K562 (cell line): ENCODE results near the gene SBNO1. TPM values are rescaled to one million over a fixed set of nuclear protein-coding genes. Genes with fewer than 3 reads are reported as not detected.

Source experiments
- ATAC-seq: fragments of 200-7000 bp; cut with Tn5 transposase; 3 replicates; pipeline ENCODE4 v1.9.1; 2020; ENCODE audit warnings: moderate library complexity
- BruUV-seq: library from RNA; stranded (reverse); fragments of 400-500 nt; replicated peaks from 2 replicates; lab custom pipeline; 2021; lab: Mats Ljungman, UMichigan
- CTCF ChIA-PET: fragments of 300-600 bp; formaldehyde crosslinking; extraction: SDS; loops from one replicate; lab custom pipeline; 2021; ENCODE audit warnings: low intra/inter-chr PET ratio; lab: Yijun Ruan, JAX
- POLR2A ChIA-PET: fragments of 300-600, 350-650 bp; sonication (Branson Sonifier 250); formaldehyde crosslinking; extraction: SDS; loops from one replicate; lab custom pipeline; 2021; ENCODE audit warnings: antibody characterized with exemption, inconsistent platforms; lab: Yijun Ruan, JAX
- DNase-seq, 4 experiments: peaks; one replicate each; pipeline versions ENCODE4 v3.0.0 to v3.0.0-alpha.2; 2011 to 2018; ENCODE audit warnings: low spot score in 3 of 4, mixed read lengths in 3 of 4; ENCODE audit errors: extremely low read depth in 1 of 4
- FAIRE-seq: peaks from 2 replicates; lab custom pipeline; 2011; peaks lifted over from hg19 to GRCh38; lab: Jason Lieb, UNC
- H2AFZ ChIP-seq: 2 replicates; pipeline ENCODE4 v1.6.0; 2011; ENCODE audit warnings: low read depth, low read length, control low read depth, inconsistent platforms
- H3K27ac ChIP-seq: fragments of 200-600 bp; 3 replicates; pipeline ENCODE4 v1.8.0; 2011; ENCODE audit warnings: low read depth, mild to moderate bottlenecking, control low read depth, inconsistent platforms, low read length, moderate library complexity, mixed read lengths; ENCODE audit errors: extremely low read depth
- H3K27me3 ChIP-seq, 2 experiments: fragments of 300-600 bp in 1 of 2; 2 replicates in 1 of 2; 3 replicates in 1 of 2; pipeline versions ENCODE4 v1.6.0 to v1.8.0; 2011; ENCODE audit warnings: inconsistent platforms in 2 of 2, low read length in 2 of 2, mild to moderate bottlenecking in 1 of 2, mixed read lengths in 1 of 2, moderate library complexity in 1 of 2; ENCODE audit not compliant: control insufficient read depth in 2 of 2, insufficient read depth in 2 of 2
- H3K36me3 ChIP-seq: fragments of 300-600 bp; 3 replicates; pipeline ENCODE4 v1.8.0; 2011; ENCODE audit warnings: mild to moderate bottlenecking, low read length, inconsistent platforms; ENCODE audit not compliant: control insufficient read depth, insufficient read depth
- H3K4me1 ChIP-seq, 2 experiments: fragments of 200-600 bp in 1 of 2; replicated peaks in 1 of 2; 2 replicates in 1 of 2; 3 replicates in 1 of 2; pipeline versions ENCODE4 v1.5.1 to v1.8.0; 2011; ENCODE audit warnings: inconsistent platforms in 2 of 2, low read length in 2 of 2, mild to moderate bottlenecking in 1 of 2, mixed read lengths in 1 of 2, moderate library complexity in 1 of 2; ENCODE audit not compliant: control insufficient read depth in 2 of 2, insufficient read depth in 2 of 2
- H3K4me2 ChIP-seq: 2 replicates; pipeline ENCODE4 v1.6.1; 2011; ENCODE audit warnings: low read length, control low read depth, inconsistent platforms, mixed read lengths; ENCODE audit not compliant: insufficient read depth
- H3K4me3 ChIP-seq: fragments of 200-600 bp; sonication (generic), shearing (Covaris generic); 2 replicates; pipeline ENCODE4 v1.5.1; 2016; ENCODE audit warnings: control low read depth, inconsistent platforms
- H3K79me2 ChIP-seq: fragments of 200-600 bp; 3 replicates; pipeline ENCODE4 v1.8.0; 2011; ENCODE audit warnings: low read length, inconsistent platforms; ENCODE audit not compliant: control insufficient read depth, insufficient read depth
- H3K9ac ChIP-seq, 2 experiments: 2 replicates each; pipeline versions ENCODE4 v1.6.0 to v1.6.1; 2011; ENCODE audit warnings: low read depth in 2 of 2, low read length in 2 of 2, control low read depth in 1 of 2, inconsistent platforms in 1 of 2, mild to moderate bottlenecking in 1 of 2, mixed read lengths in 1 of 2; ENCODE audit not compliant: insufficient read depth in 1 of 2
- H3K9me1 ChIP-seq: one replicate; pipeline ENCODE4 v1.6.0; 2011; ENCODE audit warnings: inconsistent platforms, mild to moderate bottlenecking, low read length, moderate library complexity; ENCODE audit not compliant: control insufficient read depth, insufficient read depth
- H3K9me3 ChIP-seq: replicated peaks from 2 replicates; pipeline ENCODE4 v1.5.1; 2011; ENCODE audit warnings: low read depth, low read length, inconsistent platforms; ENCODE audit not compliant: control insufficient read depth, insufficient read depth
- H4K20me1 ChIP-seq: replicated peaks from 2 replicates; pipeline ENCODE4 v1.6.1; 2011; ENCODE audit warnings: low read length, inconsistent platforms, mixed read lengths; ENCODE audit not compliant: control insufficient read depth, insufficient read depth
- BRD9 ChIP-seq: fragments of 450-650 bp; IDR thresholded peaks from 2 replicates; pipeline ENCODE4 v1.6.1; 2018; ENCODE audit warnings: low read depth; ENCODE audit not compliant: partially characterized antibody
- HMGN3 ChIP-seq: IDR thresholded peaks from 2 replicates; pipeline ENCODE4 v1.6.1; 2011; ENCODE audit warnings: borderline replicate concordance, low read depth, mild to moderate bottlenecking, mixed read lengths, low read length; ENCODE audit not compliant: insufficient read length; ENCODE audit errors: extremely low read depth
- L3MBTL2 ChIP-seq: fragments of 450-650 bp; IDR thresholded peaks from 2 replicates; pipeline ENCODE4 v1.6.1; 2016; ENCODE audit warnings: mild to moderate bottlenecking, moderate library complexity
- RBM15 ChIP-seq: fragments of 200-400 bp; formaldehyde crosslinking; IDR thresholded peaks from 2 replicates; pipeline ENCODE4 v1.6.1; 2018; ENCODE audit warnings: mild to moderate bottlenecking, low read length, moderate library complexity; ENCODE audit not compliant: insufficient read depth
- SP2 ChIP-seq: IDR thresholded peaks from 2 replicates; pipeline ENCODE4 v1.6.1; 2011; ENCODE audit warnings: mild to moderate bottlenecking, low read depth, low read length, moderate library complexity; ENCODE audit not compliant: poor library complexity, severe bottlenecking; ENCODE audit errors: extremely low read depth
- ZNF23 ChIP-seq: fragments of 250-450 bp; sonication (Bioruptor Pico); IDR thresholded peaks from 2 replicates; pipeline ENCODE4 v1.4.0; 2020; ENCODE audit warnings: mild to moderate bottlenecking
- ZNF696 ChIP-seq: fragments of 250-450 bp; sonication (Bioruptor Pico); conservative IDR thresholded peaks from 2 replicates; pipeline ENCODE4 v1.4.0; 2020; ENCODE audit warnings: mild to moderate bottlenecking, moderate library complexity
- ZZZ3 ChIP-seq: fragments of 450-650 bp; IDR thresholded peaks from 2 replicates; pipeline ENCODE4 v1.6.1; 2016; ENCODE audit warnings: antibody characterized with exemption, mild to moderate bottlenecking, moderate library complexity
- WGBS: fragments of 100-300 bp; shearing (Covaris generic); methylation state at CpG from one replicate; pipeline ENCODE4 v1.1.6; 2016; ENCODE audit warnings: low coverage, mixed read lengths; ENCODE audit not compliant: insufficient coverage; ENCODE audit errors: missing lambda C conversion rate; 5-methylcytosine and 5-hydroxymethylcytosine counted together
- in situ Hi-C: fragments of 300-500 bp; cut with MboI; formaldehyde crosslinking; loops from 4 replicates; pipeline ENCODE4 v1.15.0; 2018; ENCODE audit warnings: inconsistent platforms, mixed read lengths
- intact Hi-C: fragments of 100-400 bp; cut with micrococcal nuclease; formaldehyde crosslinking; loops from 2 replicates; pipeline ENCODE4 v1.14.2; 2022
- polyA plus RNA-seq, 8 experiments: library from polyadenylated mRNA; depleted of rRNA in 4 of 8; stranded (reverse) in 5 of 8; unstranded in 3 of 8; fragments of >200 nt; fragmentation: Nextera tagmentation in 2 of 8; fragmentation: Illumina TruSeq in 1 of 8; extraction: Ambion mirVana in 2 of 8; extraction: Trizol in 1 of 8; gene quantifications; 2 replicates each; pipeline versions ENCODE4 v1.2.1 to v1.2.3, GENCODE V29; 2011 to 2014; ENCODE audit warnings: inconsistent platforms in 1 of 8, missing spikeins in 1 of 8
- total RNA-seq, 7 experiments: library from RNA; depleted of rRNA in 6 of 7; stranded (reverse); fragments of >200 nt in 6 of 7; fragmentation: Illumina TruSeq in 2 of 7; extraction: Trizol in 2 of 7; gene quantifications; 2 replicates each; pipeline versions ENCODE4 v1.2.1 to v1.2.3, GENCODE V29; 2011 to 2021; ENCODE audit warnings: low replicate concordance in 1 of 7

The SBNO1 gene
- total and polyA plus RNA-seq, 9 of the 15 experiments (the other 6 are each of a cell fraction or from before 2014, with no cell fraction given) = 14.9 to 77.1 (median 35.9) TPM

DNA sequence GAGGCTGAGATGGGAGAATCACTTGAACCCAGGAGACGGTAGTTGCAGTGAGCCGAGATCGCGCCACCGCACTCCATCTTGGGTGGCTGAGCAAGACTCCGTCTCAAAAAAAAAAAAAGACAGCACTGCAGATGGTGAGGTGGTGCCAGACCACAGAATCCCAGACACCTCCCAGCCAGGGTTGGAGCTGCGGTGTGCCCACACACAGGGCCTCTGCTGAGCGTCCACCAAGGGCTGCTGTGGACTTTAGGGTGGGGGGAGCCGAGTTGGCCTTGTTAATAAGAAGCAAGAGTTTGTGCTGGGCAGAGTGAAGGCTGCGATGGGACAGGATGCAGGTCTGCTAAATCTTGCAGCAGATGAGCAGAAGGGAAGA, 33.5 kb upstream of the SBNO1 start:
- DNase-seq (no peak), ATAC-seq (no peak), FAIRE-seq (no peak)
- Histone ChIP-seq H2AFZ (no peak overlapping the region), H3K9me1 (peaks cover 15% of the 10 kb centered on the region), H4K20me1 (peaks cover 32% of the 10 kb centered on the region), H3K27ac (no peak overlapping the region; the same call in 2 of the 3 replicates), H3K9me3 (no peaks in the 10 kb centered on the region), H3K36me3 (peaks cover 85% of the 10 kb centered on the region), H3K4me2 (no peak overlapping the region), H3K4me3 (no peak overlapping the region), H3K79me2 (peaks cover 78% of the 10 kb centered on the region), H3K9ac (peak overlapping the region in 1 of 2 experiments; percentile 61; a peak in 2 of 4 replicates), H3K4me1 (peaks cover 0 to 12% of the 10 kb centered on the region in 2 experiments; a peak in 2 of 5 replicates), H3K27me3 (no peaks in the 10 kb centered on the region)
- in situ Hi-C loops (loop anchor here (25.0 kb wide), 1 partner anchor 1561 kb away; no protein-coding TSS in a partner anchor), intact Hi-C loops (no loop called here)
- no TSS peak for BruUV-seq
- ChIA-PET CTCF (no interaction called here), POLR2A (interaction anchor here (1.2 to 3.3 kb wide), 5 partner anchors 8 to 186 kb away, joined by 5 to 20 read pairs (median 7); partner anchors contain the start of gene TMED2)
- TF ChIP-seq BRD9 = no peak
- TF ChIP-seq ZZZ3 = no peak
- TF ChIP-seq SP2 = no peak
- TF ChIP-seq L3MBTL2 = no peak
- TF ChIP-seq ZNF696 (CRISPR knock-in tag) = no peak
- TF ChIP-seq HMGN3 = no peak
- no peak for TF ChIP-seq RBM15
- no peak for TF ChIP-seq ZNF23 (CRISPR knock-in tag)
- 95% methylated on average over 9 of the region's 10 CpGs for WGBS
